GM19351 (cell line): ENCODE measurements around the gene TRIO.

ENCODE experiments used
- ATAC-seq: cut with Tn5 transposase; IDR thresholded peaks from one replicate; pipeline ENCODE4 v1.9.1; 2021; ENCODE audit warnings: mild to moderate bottlenecking, moderate library complexity; ENCODE audit not compliant: unreplicated experiment

Gene TRIO

DNA sequence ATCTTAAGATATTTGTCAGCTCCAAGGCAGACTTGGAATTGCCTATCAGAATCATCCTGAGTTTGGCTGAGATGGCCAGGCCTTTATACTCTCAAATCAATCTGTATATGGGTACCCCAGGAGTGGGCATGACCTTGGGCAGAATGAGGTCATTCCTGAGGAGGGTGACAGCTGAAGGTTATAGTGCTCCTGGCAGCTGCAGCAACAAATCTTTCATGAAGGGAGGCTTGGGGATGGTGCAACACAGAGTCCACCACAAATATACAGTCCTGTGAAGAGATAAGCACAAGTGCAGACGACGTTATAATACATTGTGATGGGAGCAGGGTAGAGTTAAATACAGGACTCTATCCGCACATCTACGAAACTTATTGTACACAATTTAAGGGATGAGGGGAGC is 21.1 kb upstream of the TRIO start:
- no peak for ATAC-seq

DNA sequence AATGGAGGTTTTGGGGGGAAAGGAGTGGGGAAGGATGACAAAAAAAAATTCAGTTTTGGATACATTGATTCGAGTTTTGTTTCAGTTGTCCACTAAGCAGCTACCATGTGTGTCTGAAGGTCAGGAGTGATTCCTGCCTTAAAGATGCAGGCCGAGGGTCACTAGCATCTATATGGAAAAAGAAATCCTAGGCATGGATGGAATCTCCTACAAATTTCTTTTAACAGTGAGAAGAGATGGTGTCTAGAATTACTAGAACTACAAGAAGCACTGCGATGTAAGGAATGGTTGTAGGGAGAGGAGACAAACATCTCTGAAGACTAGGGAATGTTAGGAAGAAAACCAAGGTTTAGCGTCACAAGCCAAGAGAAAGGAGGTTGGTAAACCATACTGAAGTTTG is 19.6 kb upstream of the TRIO start:
- ATAC-seq: no peak

DNA sequence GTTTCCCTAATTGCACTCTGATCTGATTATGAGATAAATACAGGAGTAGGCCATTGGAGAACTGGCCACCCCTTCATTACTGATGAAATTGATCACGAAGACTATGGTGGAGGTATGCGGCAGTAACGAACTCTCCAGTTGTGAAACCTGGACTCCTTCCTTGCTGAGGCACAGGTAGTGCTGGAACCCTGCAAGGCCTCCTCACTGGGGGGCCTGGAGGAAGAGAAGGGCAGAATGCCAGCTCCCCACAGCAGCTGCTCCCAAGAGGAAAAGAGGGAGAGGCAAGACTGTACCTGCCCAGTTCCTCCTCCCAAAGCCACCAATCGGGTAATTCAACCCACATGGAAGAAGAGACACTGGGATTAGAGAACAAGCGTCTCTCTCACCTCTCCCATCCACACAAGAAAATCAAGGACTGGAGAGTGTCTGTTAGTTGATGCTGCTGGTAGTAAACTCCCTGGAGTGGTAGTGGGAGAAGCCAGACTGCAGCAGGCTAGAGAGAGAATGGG is 19.1 kb upstream of the TRIO start:
- no peak for ATAC-seq

DNA sequence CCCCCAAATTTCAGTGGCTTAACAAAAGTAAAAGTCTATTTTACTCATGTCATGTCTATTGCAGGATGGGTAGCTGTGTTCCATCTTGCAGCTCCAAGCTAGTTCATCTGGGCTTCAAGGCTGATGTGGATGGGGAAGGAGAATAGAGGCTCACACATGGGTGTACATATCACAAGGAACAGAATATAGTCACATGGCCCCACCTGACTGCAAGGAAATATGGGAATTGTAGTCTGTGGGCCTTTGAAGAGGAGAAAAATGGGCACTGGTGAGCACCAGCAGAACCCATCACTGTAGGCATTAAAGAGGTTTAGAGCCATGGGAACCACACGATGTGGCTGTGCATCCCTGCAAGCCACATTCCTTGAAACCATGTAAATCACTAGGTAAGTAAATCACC is 17.9 kb upstream of the TRIO start:
- no peak for ATAC-seq

DNA sequence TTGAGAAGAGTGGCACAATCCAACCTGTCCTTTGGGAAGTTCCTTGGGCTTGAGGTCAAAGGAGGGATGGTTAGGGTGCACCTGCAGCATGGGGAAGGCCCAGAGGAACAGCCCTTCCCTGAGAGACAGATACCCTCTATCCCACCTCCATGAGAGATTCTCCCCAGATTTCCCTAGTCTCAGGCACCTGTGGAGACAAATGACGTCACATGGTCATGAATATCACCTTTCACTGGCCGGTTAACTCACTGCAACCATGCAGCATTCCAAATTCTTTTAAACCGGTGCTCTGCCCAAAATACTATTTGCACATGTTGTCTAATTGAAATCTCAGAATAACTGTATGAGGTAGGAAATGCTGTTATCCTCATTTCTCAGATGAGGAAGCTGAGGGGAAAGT is 15.6 kb upstream of the TRIO start:
- ATAC-seq: no peak

DNA sequence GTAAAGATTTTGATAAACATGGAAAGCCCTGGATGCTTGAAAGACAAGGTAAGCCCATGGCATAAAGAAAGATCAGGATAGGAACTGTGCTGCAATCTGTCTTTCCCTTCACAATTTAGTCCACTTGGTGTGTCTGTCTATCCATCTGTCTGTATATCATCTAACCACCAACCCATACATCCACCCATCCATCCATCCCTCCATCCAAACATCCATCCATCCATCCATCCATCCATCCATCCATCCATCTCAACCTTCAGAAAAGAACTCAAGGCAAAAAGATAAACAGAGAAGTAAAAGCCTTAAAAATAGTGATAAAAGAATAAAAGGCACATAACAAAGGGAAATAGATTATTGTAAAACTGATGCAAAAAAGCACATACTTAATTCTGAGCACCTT is 15.1 kb upstream of the TRIO start:
- ATAC-seq: no peak

DNA sequence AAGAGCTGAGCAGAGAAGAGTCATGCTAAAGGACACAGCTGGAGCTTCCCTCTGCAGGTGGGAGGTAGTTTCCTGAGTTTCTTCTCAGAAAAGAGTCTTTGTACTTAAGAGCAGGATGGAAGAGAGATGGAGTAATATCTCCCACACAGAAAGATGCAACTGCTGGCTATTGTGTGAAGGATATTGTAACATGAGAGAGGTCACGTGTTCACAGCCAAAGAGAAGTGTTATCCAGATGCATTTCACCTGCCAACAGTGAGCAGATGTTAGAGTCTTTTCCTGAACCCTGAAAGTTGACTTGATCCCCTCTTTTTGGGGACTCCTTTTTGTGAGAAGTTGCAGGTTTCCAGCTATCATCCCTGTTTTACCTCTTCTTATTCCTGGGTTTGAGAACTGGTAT is 14.0 kb upstream of the TRIO start:
- ATAC-seq: no peak

DNA sequence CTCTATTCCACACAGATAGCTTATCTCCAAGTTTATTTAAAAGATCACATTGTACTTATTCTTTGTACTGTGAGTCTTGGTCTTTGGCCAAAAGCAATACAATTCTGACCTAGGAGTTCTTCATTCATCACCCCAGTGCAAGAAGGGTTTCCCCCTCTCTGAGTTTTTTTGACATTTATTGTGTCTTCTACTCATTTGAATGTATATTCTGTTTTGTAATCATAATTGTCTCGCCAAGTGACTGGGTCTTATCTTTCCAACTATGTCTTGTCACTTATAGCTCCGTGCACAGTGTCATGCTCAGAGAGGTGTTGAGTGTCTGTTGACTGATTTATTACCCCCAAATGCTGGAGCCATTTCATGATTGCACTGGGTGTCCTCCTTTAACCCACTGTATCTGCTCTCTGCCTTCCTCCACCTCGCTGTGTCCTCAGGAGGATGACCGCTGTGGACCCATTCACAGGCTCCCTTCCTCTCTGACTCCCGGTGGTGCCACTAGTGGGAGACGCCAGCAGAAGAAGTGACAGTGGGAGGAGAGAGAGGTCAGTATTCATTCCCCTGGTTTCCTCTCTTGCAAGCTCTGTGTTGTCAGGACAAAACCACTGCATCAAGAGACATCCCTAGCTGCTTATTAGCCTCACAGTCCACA is 11.2 kb upstream of the TRIO start:
- no peak for ATAC-seq

DNA sequence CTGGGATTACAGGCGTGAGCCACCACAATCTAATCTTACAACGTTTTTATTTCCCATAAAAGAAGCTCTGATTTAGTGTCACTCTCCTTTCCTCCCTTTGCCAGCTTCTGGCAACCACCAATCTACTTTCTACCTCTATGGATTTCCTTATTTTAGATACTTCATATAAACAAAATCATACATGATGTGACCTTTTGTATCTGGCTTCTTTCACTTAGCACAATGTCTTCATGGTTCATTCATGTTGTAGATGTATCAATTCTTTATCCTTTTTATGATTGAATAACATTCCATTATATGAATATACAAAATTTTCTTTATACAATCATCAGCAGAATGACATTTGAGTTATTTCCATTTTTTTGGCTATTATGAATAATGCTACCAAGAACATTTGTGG is 9.7 kb upstream of the TRIO start:
- ATAC-seq: no peak

DNA sequence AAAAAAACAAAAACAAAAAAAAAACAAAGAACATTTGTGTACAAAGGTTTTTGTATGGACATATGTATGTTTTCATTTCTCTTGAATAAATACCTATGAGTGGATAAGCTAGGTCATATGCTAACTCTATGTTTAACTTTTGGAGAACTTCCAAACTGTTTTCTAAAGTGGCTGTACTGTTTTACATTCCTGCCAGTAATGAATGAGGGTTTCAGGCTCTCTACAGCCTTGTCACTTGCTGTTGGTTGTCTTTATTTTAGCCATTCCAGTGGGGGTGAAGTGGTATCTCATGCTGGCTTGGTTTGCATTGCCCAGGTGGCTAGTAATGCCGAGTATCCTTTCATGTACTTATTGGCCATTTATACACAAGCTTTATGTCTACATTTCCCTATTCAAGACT is 9.1 kb upstream of the TRIO start:
- no peak for ATAC-seq

DNA sequence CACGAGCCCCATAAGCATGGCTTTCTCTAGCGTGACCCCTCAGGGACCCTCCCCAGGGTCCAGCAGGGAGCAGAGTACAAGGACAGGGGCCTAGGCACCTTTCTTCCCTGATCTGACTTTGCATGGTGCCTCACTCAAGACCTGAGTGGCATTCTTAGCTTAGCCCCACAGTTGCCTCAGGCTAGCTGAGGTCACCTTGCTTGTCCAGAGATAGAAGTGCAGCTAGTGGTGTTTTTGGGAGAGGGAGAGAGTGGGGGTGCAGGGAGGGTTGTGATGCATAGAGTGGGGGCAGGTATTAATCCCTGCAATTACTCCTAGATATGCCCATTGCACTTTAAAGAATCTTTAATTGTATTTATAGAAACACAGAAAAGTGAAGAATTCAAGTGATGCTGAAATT is 8.4 kb upstream of the TRIO start:
- ATAC-seq: no peak

DNA sequence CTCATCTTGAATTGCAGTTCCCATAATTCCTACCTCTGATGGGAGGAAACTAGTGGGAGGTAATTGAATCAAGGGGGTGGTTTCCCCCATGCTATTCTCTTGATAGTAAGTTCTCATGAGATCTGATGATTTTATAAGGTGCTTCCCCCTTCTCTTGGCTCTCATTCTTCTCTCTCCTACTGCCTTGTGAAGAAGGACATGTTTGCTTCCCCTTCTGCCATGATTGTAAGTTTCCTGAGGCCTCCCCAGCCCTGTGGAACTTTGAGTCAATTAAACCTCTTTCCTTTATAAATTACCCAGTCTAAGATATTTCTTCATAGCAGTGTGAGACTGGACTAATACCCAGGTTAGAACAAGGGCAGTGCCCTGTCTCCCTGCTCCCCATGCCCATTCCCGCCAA is 7.5 kb upstream of the TRIO start:
- no peak for ATAC-seq

DNA sequence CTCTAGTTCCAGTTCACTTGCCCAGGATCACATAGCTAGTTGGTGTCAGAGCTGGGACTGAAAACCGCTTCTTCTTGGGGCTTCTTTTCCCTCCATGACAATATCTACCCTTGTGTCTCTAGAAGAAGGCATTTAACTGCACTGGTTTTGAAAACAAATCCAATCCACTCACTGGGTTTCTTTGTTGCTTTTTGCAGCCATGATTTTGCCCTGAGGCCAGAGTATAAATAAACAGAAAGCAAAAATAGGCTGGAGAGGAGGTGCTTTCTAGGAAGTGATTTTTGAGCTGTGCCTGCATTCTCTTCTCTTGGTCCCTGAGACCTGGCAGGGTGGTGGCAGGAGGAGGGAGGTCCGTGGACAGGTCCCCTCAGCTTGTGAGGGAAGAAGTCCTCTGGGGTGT is 6.9 kb upstream of the TRIO start:
- ATAC-seq: no peak

DNA sequence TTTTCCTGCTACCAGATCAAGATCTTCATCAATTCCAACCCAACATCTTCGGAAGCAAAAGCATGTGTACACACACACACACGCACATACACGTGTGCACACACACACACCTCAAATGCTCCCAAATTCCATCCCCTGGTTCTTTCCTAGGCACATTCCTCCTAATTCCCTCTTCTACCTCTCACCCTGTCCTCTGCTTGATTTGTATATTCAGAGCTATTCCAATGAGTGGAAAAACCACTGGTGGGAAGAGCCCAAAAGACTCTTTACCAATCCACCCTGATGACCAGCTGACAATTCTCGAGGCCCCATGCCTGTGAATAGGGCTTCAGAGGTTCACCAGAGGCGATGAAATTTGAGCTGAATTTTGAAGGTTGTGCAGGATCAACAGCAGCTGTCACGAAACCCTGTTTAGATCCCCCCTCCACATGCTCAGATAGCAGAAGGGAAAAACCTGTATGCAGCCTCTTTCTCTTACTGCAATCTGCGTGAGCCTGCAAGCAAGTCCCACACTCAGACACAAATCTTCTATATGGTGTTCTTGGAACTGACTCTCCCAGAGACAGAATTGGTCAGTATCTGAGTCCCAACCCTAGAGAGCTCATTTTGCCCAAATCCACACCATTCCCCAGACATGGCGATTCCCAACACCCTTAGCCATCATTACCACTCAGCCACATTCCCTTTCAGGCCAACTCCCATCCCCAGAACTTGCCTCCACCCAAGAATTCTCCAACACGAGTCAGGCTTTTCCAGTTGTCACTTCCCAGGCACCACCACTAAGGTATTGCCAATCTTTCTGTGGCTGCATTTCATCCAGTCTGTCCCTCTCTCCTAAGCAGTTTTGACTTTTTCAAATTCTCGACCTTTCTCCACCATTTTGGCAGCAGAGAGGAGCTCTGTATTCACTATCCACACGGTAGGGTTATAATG is 4.3 kb upstream of the TRIO start:
- ATAC-seq: no peak

DNA sequence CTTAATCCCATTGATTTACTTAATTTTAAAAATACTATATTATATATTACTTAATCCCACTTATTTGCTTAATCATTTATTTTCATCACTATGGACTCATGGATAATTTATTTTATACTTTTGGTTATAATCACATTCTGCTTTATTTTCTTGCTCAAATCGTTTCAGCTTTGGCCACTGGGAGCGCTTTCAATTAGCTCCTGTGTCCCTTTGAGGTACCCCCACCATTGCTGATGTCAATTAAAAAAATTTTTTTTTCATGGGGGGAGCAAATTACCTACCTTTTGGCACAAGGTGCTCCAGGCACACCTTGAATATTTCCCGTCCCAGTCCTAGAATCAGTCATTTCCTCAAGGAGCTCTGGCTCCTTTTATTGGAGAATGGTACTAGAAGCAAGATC is 1.4 kb upstream of the TRIO start:
- ATAC-seq: no peak

DNA sequence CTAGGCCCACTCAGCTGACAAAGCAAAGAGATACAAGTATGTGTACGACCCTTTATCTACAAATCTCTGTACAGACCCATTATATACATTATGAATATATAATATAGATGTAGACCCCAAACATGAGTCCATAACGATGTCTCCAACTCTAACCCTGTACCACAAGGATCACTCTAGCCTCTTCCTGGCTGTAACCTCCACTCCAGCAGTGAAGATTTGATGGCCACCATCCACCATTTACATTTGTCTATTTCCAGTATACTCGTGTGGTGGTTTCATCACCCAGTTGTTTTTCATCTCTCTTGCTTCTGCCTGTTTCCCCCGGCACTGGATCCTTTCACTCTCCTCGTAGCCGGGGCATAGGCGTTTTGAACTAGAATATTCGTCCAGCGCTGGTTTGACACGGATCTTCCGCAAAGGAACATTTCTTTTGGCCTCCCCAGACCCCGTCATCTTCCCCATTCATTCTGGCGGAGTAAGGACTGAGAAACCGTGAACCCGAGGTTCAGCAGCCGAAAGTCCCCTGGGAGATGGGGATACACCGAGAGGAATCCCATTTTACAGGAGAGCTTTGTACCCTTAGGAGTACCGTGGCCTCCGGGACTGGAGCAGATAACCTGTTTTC is 828 bp upstream of the TRIO start:
- peak; percentile 2 for ATAC-seq

DNA sequence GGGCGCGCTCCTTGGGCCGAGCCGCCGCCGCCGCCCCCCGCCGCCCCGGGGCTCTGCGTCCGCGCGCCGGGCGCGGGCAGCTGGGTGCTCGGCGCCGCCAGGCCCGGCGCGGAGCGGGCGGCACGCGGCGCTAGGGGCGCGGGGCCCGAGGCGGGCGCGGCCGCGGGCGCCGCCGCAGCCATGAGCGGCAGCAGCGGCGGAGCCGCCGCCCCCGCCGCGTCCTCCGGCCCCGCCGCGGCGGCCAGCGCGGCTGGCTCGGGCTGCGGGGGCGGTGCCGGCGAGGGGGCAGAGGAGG is 351 bp downstream of the TRIO start:
- peak; percentile 4 for ATAC-seq

DNA sequence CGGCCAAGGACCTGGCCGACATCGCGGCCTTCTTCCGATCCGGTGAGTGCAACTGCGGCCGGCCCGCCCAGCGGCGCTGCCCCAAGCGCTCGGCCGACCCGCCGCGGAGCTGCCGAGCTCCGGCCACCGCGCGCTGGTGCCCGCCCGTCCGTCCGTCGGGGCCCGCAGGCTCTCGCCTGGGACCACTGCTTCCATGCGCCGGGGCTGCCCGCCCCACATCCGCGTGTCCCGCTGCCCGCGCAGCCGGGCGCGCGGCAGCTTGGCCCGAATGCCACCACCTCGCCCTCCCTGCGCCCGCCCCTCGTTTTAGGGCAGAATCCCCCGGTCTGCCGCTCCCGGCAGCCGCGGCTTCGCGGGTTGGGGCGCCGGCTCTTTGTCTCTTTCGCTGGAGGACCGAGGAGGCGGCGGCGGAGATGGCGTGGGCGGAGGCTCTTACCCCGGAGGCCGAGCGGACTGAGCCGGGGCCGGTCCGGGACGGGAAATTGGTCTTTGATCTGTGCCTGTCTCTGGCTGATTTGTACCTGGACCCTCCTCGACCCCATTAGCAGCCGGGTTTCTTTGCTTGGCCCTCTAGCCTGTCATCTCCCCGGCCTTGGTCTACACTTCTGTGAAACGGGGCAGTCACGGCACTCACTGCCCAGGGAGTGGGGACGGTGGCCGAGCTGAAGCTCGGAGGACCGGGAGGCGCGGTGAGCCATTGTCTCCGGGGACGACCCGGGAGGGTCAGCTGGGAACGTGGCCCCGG is 871 bp downstream of the TRIO start:
- peak; percentile 13 for ATAC-seq

DNA sequence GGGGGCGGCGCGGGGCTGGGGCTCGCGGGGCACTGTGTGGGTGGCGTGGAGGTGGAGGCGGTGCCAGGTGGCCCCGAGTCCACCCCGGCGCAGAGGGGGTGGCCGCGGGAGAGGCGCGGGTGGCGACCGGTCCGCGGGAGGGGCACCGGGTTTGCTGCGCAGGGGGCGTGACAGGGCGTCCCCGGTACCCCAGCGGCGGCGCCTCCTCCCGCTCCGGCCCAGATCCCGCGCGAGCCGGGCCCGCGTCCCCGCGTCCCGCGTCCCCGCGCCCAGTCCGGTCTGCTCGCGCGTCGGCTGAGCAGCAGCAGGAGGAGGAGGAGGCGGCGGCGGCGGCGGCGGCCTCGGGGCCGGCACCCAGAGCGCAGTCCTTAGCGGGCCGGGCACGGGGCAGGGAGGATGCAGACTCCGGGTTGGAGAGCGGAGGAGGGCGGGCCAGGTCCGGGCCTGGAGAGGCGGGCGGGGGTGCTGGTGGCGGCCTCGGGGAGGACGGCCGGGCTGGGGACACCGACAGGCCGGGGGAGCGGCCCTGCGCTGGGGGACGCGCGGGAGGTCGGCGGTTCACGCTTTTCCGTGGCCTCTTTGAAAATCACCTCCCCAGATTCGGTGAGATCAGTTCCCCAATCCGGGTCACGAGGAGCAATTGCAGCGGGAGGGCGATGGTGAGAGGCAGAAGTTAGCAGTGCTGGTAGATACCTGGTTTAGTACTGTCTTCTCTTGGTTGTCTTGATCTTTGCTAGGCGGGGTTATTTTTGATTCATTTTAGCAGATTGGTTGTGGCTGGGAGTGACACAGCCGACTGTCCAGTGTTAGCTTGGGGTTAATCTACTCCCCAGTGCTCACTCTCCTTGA is 1.7 kb downstream of the TRIO start:
- ATAC-seq: peak; percentile 50
